DND-41 (cell line): ENCODE results near the gene TTLL4.

Experiments
- EZH2 ChIP-seq: IDR thresholded peaks from 3 replicates; pipeline ENCODE4 v1.6.1; 2012; ENCODE audit warnings: borderline replicate concordance, low read depth, mild to moderate bottlenecking, moderate library complexity, low read length, inconsistent platforms; ENCODE audit not compliant: severe bottlenecking
- TF ChIP-seq, protein P1 (sequence below): IDR thresholded peaks from 2 replicates; pipeline ENCODE4 v1.5.1; 2012; ENCODE audit warnings: borderline replicate concordance, low read length, moderate library complexity, mild to moderate bottlenecking; ENCODE audit not compliant: poor library complexity, severe bottlenecking; ENCODE audit errors: extremely low read depth

DNA sequence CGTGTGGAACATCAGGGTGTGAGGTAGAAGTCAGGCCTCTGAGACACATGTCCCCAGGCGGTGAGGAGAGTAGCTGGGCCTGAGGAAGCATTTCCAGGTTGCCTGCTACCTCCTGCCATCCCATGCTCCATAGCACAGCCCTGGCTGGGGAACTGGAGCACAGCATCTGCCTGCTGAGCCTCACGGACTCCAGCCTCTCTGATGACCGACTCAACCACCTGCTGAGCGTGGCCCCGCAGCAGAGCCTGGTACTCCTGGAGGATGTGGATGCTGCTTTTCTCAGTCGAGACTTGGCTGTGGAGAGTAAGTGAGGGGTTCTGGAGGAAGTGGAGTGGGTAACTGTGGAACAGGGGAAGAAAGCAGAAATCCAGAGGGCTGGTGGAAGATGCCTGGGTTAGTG is 48.3 kb upstream of the TTLL4 start:
- TF ChIP-seq, protein P1, sequence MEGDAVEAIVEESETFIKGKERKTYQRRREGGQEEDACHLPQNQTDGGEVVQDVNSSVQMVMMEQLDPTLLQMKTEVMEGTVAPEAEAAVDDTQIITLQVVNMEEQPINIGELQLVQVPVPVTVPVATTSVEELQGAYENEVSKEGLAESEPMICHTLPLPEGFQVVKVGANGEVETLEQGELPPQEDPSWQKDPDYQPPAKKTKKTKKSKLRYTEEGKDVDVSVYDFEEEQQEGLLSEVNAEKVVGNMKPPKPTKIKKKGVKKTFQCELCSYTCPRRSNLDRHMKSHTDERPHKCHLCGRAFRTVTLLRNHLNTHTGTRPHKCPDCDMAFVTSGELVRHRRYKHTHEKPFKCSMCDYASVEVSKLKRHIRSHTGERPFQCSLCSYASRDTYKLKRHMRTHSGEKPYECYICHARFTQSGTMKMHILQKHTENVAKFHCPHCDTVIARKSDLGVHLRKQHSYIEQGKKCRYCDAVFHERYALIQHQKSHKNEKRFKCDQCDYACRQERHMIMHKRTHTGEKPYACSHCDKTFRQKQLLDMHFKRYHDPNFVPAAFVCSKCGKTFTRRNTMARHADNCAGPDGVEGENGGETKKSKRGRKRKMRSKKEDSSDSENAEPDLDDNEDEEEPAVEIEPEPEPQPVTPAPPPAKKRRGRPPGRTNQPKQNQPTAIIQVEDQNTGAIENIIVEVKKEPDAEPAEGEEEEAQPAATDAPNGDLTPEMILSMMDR, result no peak
- TF ChIP-seq EZH2, result no peak
